CD4-positive, alpha-beta T cell treated with Interleukin-4 for 1 hour (primary cell): ENCODE results near the gene PTPRK.

Experiments
- DNase-seq, 2 donors: peaks; one replicate each; pipeline ENCODE4 v3.0.0-alpha.2; 2020 to 2022

The PTPRK gene

DNA sequence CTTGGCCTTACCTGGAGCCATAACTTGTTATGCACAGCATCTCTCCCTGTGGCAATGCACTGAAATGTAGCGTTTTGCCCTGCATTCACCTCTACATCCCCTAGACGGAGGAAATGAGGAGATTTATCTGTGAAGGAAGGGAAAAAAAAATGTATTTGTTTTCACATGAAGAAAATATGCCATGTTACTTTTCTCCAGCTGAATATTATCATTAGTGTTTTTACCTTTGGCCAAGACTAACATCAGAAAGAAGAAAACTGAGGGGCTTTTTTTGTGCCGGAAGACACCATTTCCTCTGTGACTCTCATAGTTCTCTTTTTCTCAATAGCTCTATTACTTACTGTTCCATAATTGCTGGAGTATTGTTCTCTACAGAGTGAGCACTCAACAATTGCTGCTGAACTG, 280.4 kb downstream of the PTPRK start:
- no peak for DNase-seq

DNA sequence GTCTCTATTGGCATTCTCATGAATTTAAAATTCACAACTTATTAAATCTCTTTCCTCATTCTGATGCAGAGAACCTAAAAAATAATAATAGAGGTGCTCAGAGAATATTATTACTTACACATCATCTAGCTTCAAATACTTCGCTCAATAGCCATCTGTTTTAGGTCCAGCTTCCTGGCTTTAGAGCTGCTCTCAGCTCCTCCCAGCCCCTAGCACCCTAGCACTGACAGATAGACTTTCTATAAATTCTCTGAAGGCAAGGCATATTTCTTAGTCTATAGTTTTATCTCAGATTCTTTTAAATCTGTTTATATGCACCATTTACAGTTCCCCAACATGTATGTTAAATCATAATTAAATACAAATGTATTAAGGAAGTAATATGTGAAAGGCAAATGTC, 281.3 kb downstream of the PTPRK start:
- no peak for DNase-seq

DNA sequence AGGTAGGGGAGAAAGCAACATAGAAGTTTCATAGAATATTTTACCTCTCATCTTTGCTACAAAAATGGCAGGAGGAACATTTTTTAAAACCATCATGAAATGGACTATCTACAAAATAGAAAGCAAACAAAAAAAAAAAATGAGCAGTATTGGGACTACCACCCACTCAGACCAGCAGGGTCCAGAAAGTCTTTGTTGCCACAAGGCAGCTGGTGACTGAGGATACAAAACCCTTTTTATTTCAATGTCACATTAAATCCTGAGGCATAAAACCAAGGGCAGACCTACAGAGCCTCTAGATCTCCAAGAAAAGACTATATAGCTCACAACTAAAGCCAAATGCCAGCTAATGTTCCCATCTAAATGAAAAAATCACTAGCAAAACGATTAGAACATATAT, 282.2 kb downstream of the PTPRK start:
- DNase-seq: no peak

DNA sequence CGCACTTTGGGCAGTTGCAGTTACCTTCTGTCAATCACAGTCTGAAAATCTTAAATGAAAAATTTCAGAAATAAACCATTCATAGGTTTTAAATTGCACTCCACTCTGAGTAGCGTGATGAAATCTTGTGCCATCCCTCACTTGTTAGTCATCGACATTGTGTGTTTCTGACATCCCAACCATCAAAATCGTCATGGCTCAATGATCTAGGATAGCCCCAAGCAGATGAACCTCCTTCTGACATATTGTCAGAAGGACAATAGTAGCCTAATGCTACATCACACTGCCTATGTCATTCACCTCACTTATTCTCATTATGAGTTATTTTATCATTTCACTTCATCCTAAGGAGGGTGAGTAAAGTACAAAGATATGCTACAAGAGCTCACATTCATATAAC, 284.8 kb downstream of the PTPRK start:
- no peak for DNase-seq

DNA sequence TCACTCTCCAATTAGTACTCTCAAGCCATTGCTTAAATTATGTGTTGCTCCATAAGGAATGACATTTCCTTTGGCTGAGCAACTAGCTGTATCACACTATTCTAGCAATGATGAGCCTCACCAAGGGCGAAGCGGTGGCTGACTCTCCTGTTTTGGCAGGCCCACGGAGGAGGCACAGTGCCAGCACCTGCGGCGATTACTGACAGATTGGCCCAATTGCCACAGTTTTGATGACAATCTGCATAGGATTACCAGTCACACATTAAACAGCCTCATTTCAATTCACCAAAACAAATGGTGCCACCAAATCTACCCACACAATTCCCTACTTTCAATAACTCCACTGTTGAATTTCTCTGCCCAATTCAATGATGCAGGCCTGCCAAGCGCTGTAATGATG, 286.9 kb downstream of the PTPRK start:
- DNase-seq: no peak

DNA sequence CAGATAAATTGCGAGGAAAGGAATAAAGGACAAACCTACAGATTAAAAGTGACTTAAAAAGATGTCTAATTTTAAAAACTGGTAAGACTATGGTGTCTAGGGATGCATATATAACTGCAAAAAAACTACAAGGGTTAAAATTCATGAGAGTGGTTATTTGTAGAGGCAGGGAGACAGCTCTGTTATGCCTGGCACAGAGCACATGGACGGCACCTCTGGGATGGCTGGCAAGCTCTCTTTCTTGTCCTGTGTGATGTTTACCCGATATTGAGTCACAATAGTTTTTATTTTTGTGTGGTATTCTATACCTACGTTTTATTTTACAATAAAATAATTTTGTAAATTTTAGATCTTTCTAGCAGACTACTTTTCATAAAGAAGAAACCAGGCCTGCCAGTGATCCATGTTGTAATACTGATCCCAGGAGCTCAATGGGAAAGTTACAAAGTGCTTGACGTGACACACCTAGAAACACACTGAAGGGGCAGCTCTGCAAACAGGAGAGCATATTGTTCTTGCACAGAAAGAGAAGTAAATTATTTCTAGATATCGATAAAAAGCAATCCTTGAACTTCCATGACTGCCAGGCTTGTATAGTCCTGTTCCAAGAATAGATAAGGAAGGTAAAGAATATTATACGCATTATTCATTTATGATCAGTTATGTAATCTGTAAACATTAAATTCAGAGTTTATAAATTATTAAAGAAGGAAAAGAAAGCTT, 290.0 kb downstream of the PTPRK start:
- no peak for DNase-seq

DNA sequence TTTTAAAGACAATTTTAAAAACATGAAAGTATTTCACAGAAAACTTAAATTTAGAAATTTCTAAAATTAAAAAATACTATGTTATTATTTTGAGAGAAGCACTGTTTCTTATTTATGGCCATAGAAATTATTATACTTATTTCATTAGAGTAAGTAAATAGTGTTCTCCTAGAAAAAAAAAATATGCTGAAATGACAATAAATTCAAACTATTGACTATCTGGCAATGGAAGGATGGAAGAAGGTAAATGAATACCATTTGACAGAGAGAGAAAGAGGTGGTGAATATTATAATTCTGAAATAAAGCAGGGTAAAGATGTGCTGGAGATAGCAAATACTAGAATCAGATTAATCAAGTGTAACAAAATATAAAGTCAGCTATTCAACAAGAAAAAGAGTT, 294.8 kb downstream of the PTPRK start:
- DNase-seq: no peak

DNA sequence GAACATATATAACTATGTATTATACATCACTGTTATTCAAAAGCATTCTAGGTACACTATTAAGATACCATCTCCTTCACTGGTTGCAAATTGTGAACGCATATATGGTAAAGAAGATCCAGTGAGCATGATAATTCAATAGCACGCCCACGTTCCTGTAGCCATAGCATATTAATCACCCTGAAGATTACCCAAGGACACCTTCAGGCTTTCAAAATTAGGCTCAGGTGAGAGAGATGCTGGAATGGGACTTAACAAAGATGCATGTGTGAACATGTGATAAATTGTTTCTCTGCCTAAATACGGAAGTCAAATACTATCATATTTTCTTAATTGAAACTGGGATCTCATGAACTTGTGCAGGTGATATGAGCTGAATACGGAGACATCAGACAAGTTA, 303.5 kb downstream of the PTPRK start:
- no peak for DNase-seq

DNA sequence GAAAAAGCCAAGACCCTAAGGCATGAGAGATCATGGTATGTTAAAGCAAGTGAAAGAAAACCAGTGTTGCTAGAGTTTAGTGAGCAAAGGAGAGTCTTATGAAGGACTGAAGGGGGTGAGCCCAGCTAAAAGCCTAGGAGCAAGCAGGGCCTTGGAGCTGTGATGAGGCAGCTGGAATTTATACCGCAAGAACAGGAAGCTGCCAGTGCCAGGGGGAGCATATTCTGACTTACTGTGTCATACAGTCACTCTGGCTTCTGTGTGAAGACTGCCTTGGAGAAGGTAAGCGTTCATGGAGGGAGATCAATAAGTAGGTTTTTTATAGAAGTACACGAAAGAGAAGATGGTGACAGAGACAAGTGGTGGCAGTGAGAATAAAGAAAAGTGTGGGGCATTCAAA, 310.6 kb downstream of the PTPRK start:
- DNase-seq: no peak

DNA sequence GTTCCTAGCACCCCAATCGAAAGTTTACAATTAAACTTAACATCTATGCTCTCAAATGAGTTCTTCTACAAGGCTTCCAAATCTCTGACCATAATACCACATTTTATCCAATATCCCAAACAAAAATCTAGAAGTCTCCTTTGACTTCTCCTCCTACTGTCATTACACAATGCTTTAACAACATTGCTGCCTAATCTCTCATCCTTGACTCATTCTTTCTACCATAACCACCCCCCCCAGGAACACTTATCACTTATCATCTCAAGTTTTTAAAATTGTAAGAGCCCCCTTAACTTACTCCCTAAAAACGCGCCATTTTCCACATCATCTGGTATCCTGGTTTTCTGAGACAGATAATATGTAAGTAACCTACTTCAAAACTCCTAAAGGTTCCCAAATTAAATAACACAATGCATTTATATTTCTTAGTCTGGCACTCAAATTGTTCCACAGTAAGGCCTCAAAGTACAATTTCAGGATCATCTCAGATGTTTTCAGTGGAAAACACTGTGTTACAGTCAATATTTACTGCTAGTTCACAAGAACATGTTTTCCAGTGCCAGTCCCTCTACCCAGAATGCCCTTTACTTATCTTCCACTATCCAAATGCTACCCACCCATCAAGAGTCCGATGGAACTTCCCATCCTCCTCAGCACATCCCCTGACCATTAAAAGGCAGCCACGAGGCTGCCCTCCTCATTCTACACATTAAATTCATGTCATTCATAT, 311.4 kb downstream of the PTPRK start:
- no peak for DNase-seq

DNA sequence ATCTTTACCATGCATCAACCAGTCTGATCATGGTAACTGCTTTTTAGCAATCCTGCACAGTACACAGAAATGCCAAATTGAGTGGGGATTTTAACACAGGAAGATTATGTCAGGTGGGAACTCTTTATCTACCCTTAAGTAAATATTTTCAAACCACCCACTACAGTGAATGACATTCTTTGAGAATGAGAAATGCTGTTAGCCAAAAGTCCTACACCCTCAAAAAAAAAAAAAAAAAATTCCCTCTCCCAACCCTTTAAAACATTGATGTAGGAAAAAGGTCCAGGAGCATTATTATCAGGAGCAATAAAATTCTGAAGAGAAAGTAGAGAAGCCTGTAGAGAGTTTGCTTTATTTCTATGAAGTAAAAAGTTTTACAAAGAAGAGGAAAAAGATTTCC, 312.3 kb downstream of the PTPRK start:
- no peak for DNase-seq

DNA sequence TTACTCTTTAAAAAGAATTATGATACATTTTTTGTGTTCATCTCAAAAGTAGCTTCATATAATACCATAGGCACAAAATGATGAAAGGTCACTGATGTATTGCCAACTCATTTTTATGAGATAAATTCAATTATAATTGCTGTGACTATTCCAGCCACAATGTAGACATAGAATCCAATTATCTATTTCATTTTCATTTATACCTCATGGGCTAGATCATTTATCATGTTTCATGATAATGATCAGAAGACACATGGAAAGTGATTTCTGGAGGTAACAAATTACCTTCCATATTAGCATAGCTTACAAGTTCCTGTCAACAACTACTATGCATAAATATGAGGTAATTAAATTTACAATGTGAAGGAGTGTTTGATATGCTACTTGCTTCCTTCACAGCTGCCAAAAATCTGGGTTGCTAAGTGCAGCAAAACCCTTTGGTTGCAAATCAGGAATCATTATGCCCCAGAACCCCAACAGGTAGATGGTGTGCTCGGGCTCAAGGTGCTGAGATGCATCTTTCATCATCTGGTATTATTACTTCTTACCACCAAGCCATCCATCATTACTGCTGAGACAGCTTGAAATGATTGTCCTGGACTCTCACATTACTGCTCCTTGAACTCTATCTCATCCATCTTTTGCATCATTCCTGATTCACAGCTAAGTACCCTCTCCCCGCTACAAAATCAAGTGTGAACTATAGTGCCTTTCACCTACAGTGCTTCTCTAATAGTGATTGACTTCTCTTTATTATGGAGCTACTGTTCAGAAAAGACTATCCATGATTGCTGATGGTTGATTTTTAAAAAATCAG, 313.6 kb downstream of the PTPRK start:
- no peak for DNase-seq

DNA sequence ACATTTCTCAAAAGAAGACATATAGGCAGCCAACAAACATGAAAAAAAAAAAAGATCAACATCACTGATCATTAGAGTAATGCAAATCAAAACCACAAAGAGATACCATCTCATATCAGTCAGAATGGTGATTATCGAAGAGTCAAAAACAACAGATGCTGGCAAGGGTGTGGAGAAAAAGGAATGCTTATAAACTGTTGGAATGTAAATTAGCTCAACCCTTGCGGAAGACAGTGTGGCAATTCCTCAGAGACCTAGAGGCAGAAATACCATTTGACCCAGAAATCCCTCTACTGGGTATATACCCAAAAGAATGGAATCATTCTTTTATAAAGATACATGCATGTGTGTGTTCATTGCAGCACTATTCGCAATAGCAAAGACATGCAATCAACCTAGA, 315.8 kb downstream of the PTPRK start:
- DNase-seq: no peak

DNA sequence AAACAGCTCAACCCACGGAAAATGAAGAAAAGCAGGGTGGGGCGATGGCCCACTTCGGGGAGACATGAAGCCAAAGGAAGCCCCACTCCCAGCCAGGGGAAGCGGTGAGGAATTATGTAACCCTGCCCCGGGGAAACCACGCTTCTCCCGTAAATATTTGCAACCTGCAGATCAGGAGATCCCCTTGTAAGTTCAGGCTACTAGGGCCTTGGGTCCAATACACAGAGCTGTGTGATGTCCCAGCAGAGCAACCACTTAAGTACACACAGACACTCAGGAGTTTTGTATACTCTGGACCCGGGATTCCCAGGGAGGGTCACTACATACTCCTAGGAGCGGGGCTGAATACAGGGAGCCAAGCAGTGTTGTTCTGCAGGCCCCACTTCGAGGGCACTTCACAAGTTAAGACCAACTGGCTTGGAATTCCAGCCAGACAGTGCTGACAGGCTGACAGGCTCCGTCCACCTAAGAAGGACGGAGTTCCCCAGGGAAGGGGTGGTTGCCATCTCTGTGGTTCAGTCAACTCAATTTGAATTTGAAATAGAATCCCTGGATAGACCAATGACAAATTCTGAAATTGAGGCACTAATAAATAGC, 318.1 kb downstream of the PTPRK start:
- DNase-seq: no peak

DNA sequence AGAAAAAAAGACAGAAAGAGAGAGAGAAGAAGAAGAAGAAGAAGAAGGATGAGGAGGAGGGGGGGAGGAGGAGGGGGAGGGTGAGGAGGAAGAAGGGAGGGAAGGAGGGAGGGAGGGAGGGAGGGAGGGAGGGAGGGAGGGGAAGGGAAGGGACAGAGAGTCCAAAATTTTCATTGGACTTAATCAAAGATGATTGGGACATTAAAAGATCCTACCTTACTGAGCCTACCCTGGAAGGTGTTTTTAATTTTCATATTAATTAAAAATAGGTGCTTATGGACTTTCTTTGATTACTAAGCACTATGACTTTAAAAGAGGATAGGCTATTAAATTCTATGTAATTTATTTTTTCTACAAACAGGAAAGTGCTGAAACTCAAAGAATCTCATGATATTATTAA, 319.6 kb downstream of the PTPRK start:
- DNase-seq: no peak

DNA sequence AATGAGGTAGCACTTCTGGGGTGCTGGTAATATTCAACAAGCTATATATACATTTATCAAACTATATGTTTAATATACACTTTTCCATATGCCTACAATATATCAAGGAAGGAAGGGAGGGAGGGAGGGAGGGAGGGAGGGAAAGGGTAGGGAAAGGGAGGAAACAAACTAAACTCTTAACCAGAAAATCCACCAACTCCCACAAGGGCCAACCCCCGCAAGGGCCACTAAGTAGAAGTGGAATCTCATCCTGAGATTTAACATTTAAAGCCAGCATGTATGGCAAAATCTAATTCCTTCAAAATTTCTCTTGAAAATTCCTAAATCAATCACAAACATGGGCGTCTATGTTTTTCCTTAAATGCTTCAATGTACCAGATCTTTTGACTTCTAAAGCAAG, 320.9 kb downstream of the PTPRK start:
- no peak for DNase-seq

DNA sequence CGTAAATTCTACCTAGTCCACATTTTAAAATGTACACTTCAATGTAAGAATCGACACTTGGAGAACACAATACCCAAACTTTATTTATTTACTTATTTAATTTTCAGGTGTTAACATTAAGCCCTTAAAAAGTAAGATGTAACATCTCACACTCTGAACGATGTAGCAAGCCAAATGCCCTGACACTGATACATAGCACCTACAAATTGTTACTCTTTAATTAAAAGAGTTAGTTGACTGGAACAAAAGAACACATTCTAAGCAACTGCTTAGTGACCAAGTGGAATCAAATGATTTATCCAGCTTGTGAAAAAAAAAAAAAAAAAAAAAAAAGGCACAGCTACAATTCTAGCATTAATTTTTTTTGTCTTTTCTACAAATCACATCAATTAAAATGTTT, 327.4 kb downstream of the PTPRK start:
- no peak for DNase-seq

DNA sequence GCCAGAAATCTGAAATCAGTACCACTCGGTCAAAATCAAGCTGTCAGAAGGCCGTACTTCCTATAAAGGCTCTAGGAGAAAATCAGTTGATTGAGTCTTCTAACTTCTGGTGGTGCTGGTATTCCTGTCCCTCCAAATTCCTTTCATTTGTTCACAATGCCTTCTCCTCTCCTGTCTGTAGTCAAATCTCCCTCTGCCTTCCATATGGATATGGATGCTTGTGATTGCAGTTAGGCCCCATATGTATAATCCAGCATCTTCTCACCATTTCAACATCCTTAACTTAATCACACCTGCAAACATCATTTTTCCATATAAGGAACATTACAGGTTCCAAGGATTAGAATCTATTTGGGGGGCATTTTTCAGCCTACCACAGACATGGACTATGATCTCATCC, 331.7 kb downstream of the PTPRK start:
- DNase-seq: no peak

DNA sequence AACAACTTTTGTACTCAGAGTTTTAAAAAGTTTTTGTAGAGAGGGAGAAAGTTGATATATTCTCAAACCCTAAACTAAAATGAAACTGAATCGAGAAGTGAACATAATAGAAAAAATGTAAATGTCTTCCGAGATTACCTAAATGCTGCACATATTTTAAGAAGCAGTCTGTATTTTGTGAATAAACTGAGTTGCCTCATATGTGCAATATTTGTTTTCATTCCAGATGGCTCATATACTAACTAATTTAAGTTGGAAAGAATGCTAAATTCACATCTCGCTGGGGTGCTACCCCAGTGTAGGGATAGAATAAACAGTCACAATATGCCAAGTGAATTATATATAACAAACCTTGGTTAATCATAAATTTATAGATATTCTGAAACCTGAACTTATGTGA, 333.7 kb downstream of the PTPRK start:
- DNase-seq: no peak

DNA sequence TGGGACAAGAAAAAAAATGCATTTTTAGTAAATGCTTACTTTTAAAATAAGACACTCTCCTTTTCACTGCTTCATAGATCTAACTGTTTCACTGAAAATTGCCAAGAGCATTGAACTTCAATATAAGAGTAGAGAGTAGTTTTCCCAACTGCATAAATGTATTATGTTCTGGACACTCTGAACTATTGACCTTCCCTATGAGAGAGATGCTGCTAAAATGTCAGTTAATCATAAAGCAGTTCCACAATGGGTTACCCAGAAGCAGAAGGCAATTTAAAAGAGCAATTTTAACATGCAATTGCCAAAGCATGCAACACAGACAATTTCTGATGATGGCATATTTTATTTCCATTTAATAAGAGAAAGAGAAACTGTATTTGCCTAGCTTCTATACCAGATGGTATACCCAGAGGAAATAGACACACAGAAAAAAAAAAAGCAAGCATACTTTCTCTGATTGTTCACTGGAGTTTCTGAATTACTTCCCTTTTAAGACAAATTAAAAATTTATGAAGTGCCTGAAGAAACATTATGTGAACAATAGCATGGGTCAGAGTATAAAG, 340.4 kb downstream of the PTPRK start:
- DNase-seq: no peak

DNA sequence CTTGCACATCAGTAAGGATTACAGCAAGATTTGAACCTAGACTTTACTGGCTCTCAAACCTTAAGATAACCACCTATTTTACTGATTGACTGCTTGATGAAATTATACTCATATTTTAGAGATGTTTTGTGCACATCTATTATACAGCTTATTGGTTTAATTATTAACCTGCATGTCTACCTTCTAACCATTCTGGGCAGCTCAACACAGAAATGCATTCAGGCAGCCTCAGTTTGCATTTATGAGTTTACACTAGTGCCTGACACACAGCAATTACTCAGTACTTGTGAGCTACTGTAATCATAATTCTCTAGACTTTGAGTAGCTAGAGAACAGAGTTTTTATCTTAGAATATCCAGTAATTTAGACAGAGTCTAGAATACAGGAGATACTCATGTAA, 345.7 kb downstream of the PTPRK start:
- no peak for DNase-seq

DNA sequence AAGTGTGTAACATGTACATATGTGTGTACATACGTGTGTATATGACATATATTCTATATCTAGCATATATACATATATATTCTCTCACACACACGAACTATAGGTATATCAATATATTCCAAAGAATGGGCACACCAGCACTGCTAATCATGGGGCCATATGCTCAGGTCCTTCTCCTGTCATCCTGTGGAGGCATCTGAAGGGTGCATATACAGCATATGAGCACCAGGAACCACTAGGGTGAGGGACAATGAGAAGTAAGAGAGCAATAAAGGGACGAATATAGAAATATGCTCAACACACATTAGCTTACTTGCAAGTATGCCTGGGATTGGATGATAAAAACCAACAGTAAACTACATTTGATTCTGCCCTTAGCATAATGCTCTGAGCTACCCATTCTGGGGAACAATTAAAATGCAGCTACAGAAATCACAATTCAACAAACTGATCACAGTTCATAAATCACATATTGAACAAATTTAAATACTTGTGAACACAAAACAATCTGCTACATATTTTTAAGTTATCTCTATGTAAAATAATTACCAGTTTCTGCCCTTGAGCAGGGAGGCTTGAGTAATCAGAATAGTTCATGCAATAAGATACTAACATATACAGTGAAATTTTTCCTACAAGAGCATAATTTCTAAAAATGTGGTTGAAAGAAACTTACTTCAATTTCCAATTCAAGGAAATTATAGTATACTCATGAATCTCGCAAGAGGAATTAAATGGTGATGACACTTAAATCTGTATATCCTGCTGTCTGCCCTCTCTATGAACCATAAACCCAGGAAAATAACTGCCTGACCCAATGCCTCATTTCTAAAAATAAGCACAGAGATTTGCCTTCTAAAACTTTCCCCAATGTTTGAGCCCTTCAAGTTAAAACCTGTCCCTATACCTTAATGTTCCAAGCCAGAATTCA, 347.4 kb downstream of the PTPRK start:
- no peak for DNase-seq
